GM12872 (cell line): ENCODE data around the gene TMEM248.

Experiments used
- TF ChIP-seq, protein P1 (sequence below): IDR thresholded peaks from 3 replicates; pipeline ENCODE4 v1.5.1; 2011; ENCODE audit warnings: low read depth, mild to moderate bottlenecking, low read length, moderate library complexity; ENCODE audit not compliant: insufficient read depth

TMEM248 gene

DNA sequence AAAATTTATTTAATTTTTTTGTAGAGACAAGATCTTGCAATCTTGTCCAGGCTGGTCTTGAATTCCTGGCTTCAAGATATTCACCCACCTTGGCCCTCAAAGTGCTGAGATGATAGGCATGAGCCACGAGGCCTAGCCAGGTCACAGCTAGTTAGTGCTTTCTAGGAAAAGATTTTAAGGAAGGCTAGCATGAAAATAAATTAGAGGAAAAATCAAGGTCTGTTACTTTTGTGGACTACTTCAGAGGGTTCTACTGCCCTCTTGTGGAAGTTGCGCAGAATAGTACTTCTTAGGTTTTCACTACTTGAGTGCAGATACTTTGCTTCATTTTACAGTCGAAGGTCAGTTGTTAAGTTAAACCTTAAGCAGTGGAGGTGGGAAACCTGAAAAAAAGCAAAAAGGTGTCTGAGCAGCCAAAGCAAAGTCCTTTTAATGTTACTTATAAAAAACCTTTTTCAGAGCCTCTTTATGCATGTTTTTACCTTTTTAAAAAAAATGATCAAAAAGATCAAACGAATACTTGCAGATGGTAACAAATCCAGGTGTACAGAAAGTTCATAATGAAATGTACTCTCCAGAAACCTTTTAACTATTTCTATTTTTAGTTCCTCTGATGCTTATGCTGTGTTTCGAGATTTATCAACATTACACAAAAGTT, 79.7 kb downstream of the TMEM248 start:
- TF ChIP-seq, protein P1, sequence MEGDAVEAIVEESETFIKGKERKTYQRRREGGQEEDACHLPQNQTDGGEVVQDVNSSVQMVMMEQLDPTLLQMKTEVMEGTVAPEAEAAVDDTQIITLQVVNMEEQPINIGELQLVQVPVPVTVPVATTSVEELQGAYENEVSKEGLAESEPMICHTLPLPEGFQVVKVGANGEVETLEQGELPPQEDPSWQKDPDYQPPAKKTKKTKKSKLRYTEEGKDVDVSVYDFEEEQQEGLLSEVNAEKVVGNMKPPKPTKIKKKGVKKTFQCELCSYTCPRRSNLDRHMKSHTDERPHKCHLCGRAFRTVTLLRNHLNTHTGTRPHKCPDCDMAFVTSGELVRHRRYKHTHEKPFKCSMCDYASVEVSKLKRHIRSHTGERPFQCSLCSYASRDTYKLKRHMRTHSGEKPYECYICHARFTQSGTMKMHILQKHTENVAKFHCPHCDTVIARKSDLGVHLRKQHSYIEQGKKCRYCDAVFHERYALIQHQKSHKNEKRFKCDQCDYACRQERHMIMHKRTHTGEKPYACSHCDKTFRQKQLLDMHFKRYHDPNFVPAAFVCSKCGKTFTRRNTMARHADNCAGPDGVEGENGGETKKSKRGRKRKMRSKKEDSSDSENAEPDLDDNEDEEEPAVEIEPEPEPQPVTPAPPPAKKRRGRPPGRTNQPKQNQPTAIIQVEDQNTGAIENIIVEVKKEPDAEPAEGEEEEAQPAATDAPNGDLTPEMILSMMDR = 0 out of 3 replicates have a peak, but pooled peaks have one; percentile 14

DNA sequence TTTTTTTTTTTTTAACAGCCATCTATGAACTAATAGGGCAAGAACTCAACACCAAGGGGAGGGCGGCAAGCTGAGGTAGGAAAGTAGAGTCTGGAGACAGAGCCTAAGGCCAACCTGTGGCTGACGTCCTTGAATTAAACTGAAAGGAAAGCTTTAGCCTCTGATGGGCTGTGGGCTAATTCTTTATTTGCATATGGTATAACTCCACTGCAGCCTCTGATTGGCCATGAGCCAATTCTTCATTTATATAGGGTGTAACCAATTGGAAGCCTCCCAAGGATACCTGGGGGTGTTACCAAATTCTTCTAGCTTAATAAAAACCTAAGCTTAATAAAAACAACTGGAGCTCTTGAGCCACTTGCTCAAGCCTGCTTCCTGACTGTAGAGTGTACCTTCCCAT, 85.9 kb downstream of the TMEM248 start:
- TF ChIP-seq, protein P1 = no peak
